ENCODE results near the gene NXPH1.

The NXPH1 gene

DNA sequence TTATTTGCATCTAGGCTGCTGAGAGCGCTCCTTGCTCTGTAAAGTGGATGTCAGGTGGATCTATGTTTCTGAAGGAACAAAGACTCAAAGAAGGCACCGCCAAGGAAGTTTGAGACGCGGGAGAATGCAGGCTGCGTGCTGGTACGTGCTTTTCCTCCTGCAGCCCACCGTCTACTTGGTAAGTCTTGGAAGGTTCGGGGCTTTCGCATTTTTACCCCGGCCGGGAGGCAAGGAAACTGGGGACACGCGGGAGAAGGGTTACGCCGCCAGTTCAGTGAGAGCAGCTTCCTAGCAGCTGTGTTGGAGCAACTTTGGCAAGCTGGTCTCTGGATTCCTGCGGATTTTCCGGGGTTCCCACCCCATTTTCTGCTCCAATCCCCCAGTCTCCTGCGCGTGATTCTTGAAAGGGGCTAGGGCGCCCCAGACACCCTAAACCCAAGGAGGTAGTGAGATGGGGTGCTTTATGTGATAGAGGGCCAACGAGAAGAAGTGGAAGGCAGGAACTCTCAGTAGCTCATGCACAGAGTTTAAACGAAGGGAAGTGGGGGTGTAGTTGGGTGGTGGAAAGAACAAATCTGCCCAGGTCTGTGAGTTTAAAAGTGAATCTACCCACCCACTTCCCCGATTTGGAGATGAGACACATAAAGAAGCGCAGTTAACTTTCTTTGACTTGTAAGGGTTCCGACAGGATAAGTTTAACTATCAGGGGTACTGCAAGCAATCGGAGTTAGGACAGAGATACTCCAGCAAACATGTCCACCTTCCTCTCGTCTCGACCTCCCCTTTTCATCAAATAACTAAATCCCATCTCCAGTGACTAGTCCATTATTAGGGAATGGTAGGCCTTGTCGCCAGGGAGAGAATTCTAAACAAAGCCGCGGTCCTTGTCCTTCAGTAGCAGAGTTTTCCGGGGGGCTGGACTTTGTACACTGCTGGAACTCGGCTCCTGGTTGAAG lies 2.5 kb downstream of the NXPH1 start:
- H3K27ac ChIP-seq: no peak overlapping the region
- H3K27me3 ChIP-seq: no peaks in the 10 kb centered on the region
- no peaks in the 10 kb centered on the region for H4K20me1 ChIP-seq
- H3K9ac ChIP-seq: no peak overlapping the region
- H3K9me3 ChIP-seq: peaks cover 41% of the 10 kb centered on the region
- no peak overlapping the region for H3K4me2 ChIP-seq
- H3K4me3 ChIP-seq: no peak overlapping the region
- no peak for TF ChIP-seq Cebpa-rat (IDR thresholded peaks at IDR 0.05)
- H3K36me3 ChIP-seq: no peaks in the 10 kb centered on the region
- no peaks in the 10 kb centered on the region for H3K4me1 ChIP-seq

DNA sequence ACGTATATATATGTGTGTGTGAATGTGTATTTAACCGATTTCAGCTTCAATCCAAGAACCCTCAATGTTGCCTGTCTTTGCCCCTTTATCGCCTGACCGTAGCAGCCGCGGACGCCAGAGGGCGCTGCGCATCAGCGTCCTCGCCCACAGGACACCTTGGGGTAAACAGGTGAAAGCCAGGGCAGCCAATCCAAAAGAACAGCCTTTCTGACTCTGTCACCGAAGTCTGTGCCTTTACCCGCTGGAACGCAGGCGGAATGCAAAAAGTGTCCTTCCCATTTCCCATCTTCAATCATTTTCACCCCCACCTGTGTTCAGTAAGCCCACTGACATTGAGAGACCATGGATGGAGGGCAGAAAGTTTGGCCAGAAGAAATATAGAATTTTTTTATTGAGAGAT lies 3.6 kb downstream of the NXPH1 start:
- Histone ChIP-seq H3K27ac (no peak overlapping the region), H3K9ac (no peak overlapping the region), H4K20me1 (no peaks in the 10 kb centered on the region), H3K4me3 (no peak overlapping the region), H3K4me1 (no peaks in the 10 kb centered on the region), H3K9me3 (peaks cover 46% of the 10 kb centered on the region), H3K36me3 (no peaks in the 10 kb centered on the region), H3K4me2 (no peak overlapping the region), H3K27me3 (no peaks in the 10 kb centered on the region)
- TF ChIP-seq Cebpa-rat (IDR thresholded peaks at IDR 0.05): no peak

DNA sequence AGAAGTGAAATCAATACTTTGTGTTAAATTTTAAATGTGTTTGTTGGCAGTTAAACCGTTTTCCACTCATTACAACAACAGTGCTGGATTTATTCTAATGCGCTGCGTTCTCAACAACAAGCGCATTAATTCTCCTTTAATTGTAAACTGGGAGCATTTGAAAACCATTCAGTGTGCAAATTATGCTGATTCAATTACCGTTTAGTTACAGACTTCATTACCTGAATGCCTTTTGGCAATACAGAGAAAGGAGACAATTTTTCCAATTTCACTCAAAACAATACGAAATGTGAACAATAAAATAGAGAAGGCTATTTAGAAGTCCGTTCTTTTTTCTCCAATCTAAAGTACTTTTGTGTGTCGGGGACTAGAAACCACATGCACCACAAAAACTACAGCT lies 4.2 kb downstream of the NXPH1 start:
- no peak overlapping the region for H3K4me3 ChIP-seq
- H3K4me1 ChIP-seq: no peaks in the 10 kb centered on the region
- H3K4me2 ChIP-seq: no peak overlapping the region
- H3K27me3 ChIP-seq: no peaks in the 10 kb centered on the region
- H3K9me3 ChIP-seq: peaks cover 52% of the 10 kb centered on the region
- TF ChIP-seq Cebpa-rat (IDR thresholded peaks at IDR 0.05): no peak
- no peak overlapping the region for H3K27ac ChIP-seq
- no peaks in the 10 kb centered on the region for H3K36me3 ChIP-seq
- no peak overlapping the region for H3K9ac ChIP-seq
- no peaks in the 10 kb centered on the region for H4K20me1 ChIP-seq

DNA sequence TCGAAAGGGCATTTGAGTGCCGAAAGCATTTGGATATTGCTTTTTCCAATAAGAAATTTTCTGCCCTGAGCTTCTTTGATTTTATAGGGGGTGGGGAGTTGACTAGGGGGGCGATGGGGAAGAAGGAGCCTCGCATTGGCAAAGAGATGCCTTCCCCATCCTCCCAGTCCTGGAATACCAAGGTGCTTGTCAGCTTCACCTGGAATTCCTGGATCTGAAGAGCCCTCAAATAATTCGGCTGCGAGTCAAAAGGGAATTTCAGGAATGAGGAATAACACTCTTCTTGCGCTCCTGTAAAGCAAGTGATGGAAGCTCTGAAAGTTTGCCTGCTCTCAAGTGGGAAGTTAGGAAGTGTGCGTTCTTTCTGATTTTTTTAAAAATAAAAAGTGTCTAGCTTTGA lies 7.3 kb downstream of the NXPH1 start:
- no peak overlapping the region for H3K4me3 ChIP-seq
- H3K36me3 ChIP-seq: no peaks in the 10 kb centered on the region
- no peak overlapping the region for H3K4me2 ChIP-seq
- TF ChIP-seq Cebpa-rat (IDR thresholded peaks at IDR 0.05): no peak
- H3K9me3 ChIP-seq: peaks cover 38% of the 10 kb centered on the region
- no peaks in the 10 kb centered on the region for H3K27me3 ChIP-seq
- H4K20me1 ChIP-seq: no peaks in the 10 kb centered on the region
- H3K4me1 ChIP-seq: no peaks in the 10 kb centered on the region
- no peak overlapping the region for H3K27ac ChIP-seq
- no peak overlapping the region for H3K9ac ChIP-seq

DNA sequence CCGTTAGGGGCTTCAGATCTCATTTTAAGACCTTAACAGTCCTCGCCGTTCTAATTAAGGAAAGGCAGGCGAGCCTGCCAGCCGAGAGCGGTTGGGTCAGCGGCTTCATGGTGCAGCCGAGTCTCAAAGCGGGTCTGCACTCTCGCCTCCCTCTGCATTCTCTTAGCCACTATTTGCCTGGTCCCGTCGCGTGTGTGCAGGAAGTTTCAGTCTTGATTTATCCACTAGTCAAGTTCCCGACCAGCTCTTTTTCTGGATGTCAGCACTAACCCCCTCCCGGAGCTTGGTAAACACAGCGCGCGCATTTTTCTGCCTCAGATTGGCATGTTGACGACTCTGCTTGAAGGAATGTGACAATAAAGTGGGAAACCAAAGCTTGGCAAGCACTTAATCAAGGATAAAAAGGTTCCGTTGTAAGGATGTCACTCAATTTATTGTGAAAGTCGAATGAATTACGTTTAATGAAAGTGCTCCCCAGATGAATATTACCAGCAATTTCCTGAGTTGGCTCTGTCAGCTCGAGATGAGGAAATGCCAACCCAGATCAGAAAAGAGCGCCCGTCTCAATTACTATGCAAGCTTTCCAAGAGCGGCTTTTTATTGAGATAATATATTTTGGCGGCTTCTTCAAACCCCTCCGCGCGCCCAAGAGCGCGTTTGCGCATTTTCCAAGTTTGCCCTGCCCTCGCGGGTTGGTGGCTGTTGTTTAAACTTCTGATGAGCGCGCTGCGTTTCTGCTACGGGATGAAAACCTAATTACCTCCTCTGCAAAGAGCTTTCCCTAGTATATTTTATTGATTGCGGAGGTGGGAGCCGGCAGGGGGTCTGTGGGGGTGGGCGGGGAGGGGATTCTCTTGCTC lies 7.9 kb downstream of the NXPH1 start:
- H4K20me1 ChIP-seq: no peaks in the 10 kb centered on the region

DNA sequence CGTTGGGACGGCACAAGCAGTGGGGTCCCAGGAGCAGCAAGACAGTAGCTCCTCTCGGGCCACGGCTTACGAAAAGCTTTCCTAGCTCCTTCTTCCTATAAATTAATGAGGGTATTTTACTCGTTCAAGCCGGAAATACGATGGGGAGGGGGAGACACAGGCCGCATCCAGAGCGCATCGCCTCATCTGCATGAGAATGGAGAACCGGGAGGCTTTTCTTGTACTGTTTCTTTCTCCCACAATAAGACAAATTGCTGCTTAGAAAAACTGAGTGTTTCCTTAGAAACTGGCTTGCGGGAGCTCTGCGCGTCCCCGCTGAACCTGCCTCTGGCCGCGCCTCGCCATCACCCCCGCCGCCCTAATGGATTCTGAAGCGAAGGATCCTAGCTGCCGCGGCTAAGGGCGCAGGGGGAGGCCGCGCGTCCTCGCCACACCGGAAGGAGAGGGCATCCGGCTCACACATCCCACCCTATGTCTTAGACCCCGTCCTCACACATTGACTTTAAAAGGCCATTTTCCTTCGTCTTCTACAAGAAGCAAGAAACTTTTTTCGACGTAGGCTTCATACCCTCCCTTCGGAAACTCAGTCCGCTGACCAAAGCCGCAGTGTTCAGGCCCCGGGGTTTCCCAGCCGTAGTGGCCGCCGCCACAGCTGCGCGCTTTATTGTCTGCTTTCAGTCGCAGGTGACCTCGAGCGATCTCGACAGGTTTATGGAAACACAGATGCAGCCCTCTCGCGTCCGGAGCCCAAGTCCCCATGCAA lies 8.8 kb downstream of the NXPH1 start:
- no peaks in the 10 kb centered on the region for H3K27me3 ChIP-seq

More for the DNA sequence above, 7.9 kb downstream of the NXPH1 start:
- H3K4me1 ChIP-seq: no peaks in the 10 kb centered on the region
- no peak for TF ChIP-seq Cebpa-rat (IDR thresholded peaks at IDR 0.05)
- no peak overlapping the region for H3K9ac ChIP-seq
- no peak overlapping the region for H3K4me2 ChIP-seq
- no peak overlapping the region for H3K4me3 ChIP-seq
- H3K9me3 ChIP-seq: peaks cover 32% of the 10 kb centered on the region
- H3K27ac ChIP-seq: no peak overlapping the region
- no peaks in the 10 kb centered on the region for H3K27me3 ChIP-seq
- H3K36me3 ChIP-seq: no peaks in the 10 kb centered on the region

DNA sequence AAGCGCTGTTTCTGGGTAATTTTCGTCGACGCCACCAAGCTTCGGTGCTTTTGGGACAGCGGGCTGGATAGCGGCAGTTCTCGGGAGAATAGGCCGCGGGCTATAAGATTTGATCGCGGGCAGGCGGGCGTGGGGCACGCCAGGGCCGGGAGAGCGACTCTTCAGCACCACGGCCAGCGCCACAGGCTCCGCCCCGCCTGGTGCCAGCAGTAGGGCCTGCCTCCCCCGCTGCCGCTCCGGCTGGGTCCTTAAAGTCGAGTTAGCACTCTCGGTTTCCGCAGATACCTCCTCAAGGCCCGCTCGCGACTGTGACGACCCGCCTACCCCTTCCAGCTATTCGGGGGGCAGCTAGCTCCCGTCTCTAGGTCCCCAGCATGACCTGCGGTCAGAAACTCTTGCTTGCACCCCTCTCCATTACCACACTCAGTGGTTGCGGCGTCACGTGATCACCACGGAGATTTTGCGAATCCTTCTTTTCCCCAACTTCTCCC lies 9.4 kb downstream of the NXPH1 start:
- no peaks in the 10 kb centered on the region for H3K4me1 ChIP-seq
- no peaks in the 10 kb centered on the region for H4K20me1 ChIP-seq
- no peak for TF ChIP-seq Cebpa-rat (IDR thresholded peaks at IDR 0.05)
- H3K4me2 ChIP-seq: no peak overlapping the region
- no peak overlapping the region for H3K9ac ChIP-seq
- no peak overlapping the region for H3K4me3 ChIP-seq
- H3K9me3 ChIP-seq: peaks cover 25% of the 10 kb centered on the region
- no peak overlapping the region for H3K27ac ChIP-seq
- H3K27me3 ChIP-seq: no peaks in the 10 kb centered on the region
- H3K36me3 ChIP-seq: no peaks in the 10 kb centered on the region

More for the DNA sequence above, 8.8 kb downstream of the NXPH1 start:
- H3K9me3 ChIP-seq: peaks cover 25% of the 10 kb centered on the region
- no peak for TF ChIP-seq Cebpa-rat (IDR thresholded peaks at IDR 0.05)
- no peak overlapping the region for H3K27ac ChIP-seq
- no peaks in the 10 kb centered on the region for H4K20me1 ChIP-seq
- no peak overlapping the region for H3K4me3 ChIP-seq
- no peaks in the 10 kb centered on the region for H3K36me3 ChIP-seq
- H3K4me2 ChIP-seq: no peak overlapping the region
- H3K9ac ChIP-seq: no peak overlapping the region
- H3K4me1 ChIP-seq: no peaks in the 10 kb centered on the region

DNA sequence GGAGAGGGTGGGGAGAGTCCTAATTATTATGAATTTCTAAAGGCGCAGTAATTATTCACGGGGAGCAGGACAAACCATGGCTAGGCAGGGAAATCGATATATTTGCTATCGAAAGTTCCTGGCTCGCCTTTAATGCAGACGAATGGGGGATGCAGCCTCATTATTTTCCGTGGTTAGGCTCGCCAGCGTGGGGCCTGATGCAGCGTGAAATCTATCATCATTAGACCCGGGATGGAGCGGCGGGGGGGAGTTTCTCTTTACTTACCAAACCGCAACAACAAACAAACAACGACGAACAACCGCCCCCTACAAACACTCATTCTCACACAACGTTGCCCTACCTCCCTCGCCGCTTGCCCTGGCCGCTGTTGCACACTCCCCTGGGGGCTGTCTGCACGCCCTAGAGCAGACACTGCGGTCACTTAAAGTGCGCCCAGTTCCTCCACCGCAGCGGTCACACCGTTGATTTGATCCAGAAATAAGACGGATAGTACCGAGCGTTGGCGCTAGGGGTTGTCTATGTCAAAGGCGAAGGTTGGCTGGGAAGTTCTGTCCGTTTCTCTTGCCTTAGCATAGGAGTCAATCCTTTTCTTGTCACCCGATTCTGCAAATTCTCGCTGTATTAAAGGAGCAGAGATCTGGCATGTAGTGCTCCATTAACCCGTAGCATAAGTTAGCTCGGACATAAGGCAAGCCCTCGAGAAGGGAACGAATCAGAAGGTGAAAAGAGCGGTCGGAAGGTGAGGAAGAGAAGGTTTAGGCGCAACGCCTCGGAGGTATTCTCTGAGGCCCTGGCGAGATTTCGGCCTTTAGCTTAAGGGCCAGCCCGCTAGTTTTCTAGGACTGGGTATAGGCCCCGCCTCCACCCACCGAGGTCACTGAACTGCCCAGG lies 10.4 kb downstream of the NXPH1 start:
- TF ChIP-seq Cebpa-rat (IDR thresholded peaks at IDR 0.05): no peak
- no peak overlapping the region for H3K27ac ChIP-seq
- H3K36me3 ChIP-seq: no peaks in the 10 kb centered on the region
- H3K27me3 ChIP-seq: no peaks in the 10 kb centered on the region
- peaks cover 25% of the 10 kb centered on the region for H3K9me3 ChIP-seq
- no peaks in the 10 kb centered on the region for H4K20me1 ChIP-seq
- H3K4me1 ChIP-seq: no peaks in the 10 kb centered on the region
- H3K4me2 ChIP-seq: no peak overlapping the region
- no peak overlapping the region for H3K9ac ChIP-seq
- no peak overlapping the region for H3K4me3 ChIP-seq

DNA sequence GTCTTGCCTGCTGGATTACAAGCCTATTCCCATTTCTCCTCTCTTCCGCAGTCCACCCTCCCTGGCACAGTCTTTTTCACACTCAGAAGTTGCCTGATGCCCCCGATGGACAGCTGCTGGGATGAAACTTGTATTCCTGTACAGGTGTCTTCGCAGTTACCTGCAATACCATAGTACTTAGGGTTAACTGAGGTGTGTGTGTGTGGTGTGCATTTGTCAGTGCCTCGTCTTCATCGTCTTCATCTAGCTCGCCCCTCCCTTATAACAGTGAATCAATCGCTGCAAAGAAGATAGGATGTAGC lies 11.0 kb downstream of the NXPH1 start:
- Histone ChIP-seq H3K4me1 (no peaks in the 10 kb centered on the region), H3K9ac (no peak overlapping the region), H3K9me3 (peaks cover 25% of the 10 kb centered on the region), H3K27ac (no peak overlapping the region), H4K20me1 (no peaks in the 10 kb centered on the region), H3K4me2 (no peak overlapping the region), H3K36me3 (no peaks in the 10 kb centered on the region), H3K27me3 (no peaks in the 10 kb centered on the region), H3K4me3 (no peak overlapping the region)
- TF ChIP-seq Cebpa-rat (IDR thresholded peaks at IDR 0.05): no peak

Measured in BLaER1 (cell line).